HG03135 (cell line): ENCODE results near the gene RACK1.
A peak's percentile ranks its signal among the peaks of the same experiment; 100 is the strongest.

ENCODE experiments used
- ATAC-seq: cut with Tn5 transposase; IDR thresholded peaks from one replicate; pipeline ENCODE4 v1.9.1; 2021; ENCODE audit warnings: mild to moderate bottlenecking, moderate library complexity; ENCODE audit not compliant: unreplicated experiment

RACK1 gene

DNA sequence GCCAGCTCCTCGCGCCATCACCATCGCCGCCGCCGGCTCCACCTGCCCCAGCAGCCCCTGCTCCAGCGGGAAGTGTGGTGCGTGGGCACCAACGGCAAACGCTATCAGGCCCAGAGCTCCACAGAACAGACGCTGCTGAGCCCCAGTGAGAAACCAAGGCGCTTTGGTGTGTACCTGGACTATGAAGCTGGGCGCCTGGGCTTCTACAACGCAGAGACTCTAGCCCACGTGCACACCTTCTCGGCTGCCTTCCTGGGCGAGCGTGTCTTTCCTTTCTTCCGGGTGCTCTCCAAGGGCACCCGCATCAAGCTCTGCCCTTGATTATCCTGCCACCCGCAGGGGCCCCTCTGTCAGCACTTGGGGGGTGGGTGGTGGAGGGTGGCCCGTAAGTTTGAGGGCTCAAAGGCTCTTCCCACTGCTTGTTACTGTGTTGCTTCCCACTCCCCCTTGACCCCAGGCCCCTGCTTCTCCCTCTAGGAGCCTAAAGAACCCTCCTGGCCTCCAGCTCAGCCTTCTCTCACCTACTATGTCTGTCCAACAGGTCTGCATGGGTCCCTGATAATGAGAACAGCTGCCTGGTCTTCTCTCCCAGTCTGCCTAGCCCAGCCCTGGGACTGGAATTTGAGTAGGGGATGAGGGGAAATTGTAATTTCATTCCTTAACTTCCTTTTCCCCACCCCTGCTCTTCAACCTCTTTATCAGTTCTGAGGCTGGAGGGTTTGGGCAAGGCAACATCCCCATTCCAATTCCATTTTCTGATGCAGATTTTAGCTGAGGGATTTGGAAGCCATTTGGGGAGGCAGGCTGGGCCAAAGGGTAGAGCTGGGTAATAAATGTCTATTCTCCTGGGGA, 9.0 kb downstream of the RACK1 start:
- ATAC-seq: no peak

DNA sequence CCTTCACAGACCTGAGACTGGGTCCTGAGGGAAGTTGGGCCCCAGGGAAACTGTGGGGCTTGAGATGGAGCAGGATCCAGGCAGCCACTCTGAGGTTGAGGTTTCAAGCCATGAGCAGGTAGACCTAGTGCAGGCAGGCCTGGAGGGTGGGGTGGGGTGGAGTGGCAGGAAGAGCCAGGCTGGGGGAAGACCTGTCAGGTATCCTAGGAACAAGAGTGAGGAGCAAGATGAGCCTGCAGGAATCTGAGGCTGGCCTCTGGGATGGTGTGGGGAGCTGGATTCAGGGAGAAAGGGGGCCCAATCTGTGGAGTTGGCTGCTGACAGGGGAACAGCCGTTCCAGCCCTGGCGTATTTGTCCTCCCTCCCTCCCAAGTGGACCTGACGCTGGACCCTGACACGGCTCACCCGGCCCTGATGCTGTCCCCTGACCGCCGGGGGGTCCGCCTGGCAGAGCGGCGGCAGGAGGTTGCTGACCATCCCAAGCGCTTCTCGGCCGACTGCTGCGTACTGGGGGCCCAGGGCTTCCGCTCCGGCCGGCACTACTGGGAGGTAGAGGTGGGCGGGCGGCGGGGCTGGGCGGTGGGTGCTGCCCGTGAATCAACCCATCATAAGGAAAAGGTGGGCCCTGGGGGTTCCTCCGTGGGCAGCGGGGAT, 9.8 kb downstream of the RACK1 start:
- no peak for ATAC-seq

GRCh38 chr5:181233088-181233800, 10.5 kb downstream of the RACK1 start:
- ATAC-seq: no peak

GRCh38 chr5:181232593-181232992, 11.1 kb downstream of the RACK1 start:
- no peak for ATAC-seq

- ATAC-seq: no peak
Observed at GRCh38 chr5:181231432-181231831, 12.3 kb downstream of the RACK1 start.

GRCh38 chr5:181230551-181230950, 13.2 kb downstream of the RACK1 start:
- no peak for ATAC-seq

GRCh38 chr5:181229996-181230395, 13.7 kb downstream of the RACK1 start:
- no peak for ATAC-seq

DNA sequence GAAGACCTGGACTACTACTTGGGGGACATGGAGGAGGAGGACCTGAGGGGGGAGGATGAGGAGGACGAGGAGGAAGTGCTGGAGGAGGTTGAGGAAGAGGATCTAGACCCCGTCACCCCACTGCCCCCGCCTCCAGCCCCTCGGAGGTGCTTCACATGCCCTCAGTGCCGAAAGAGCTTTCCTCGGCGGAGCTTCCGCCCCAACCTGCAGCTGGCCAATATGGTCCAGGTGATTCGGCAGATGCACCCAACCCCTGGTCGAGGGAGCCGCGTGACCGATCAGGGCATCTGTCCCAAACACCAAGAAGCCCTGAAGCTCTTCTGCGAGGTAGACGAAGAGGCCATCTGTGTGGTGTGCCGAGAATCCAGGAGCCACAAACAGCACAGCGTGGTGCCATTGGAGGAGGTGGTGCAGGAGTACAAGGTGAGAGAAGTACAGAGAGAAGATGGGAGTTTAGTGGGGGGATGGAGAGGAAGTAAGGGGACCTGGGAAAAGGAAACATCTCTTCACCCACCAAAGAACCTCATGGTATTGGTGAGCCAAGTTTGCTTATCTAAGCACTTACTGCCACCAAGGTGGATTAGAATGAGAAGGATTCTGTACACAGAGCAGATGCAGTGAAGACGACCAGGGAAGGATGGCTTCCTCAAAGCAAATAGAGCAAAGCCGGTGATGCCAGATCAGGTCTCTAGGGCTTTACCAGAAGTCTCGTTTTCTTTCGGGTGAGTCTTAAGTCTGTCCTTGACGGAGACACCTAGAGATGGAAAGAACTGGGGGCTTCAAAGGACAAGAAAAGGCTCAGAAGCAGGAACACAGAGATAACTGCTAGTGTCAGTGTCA, 19.1 kb downstream of the RACK1 start:
- ATAC-seq: no peak

GRCh38 chr5:181223729-181224389, 19.8 kb downstream of the RACK1 start:
- peak; percentile 0 for ATAC-seq

DNA sequence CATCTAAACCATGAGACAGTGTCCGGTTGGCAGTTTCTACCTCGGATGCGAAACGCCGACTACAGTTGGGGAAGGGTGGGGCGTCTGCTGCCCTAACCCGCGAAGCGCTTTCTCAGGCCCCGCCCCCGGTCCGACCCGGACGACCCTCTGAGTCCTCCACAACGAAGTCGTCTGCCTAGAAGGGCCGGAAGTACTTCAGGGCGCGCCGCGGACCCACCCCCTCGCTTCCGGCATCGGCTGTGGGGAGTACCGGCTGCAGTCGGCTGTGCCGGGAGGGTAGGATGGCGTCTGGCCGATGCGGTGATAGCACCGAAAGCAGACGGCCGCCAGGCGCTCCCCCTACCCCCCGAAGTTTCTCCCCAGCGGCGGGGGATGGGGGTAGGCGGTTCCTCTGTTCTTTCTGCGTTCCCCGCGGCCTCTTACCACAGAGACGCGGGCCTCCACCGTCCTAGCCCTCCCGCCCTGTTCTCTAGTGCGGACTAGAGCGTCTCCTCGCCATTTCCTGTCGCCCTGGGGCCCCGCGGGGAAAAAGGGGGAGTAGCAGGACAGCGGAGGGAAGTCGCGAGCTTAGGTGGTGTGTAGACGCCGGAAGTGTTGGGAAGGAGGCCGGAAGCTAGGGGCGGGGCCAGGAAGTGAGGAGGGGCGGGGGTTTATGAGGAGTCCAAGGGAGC, 20.5 kb downstream of the RACK1 start, which contains the start of gene TRIM41:
TSS of gene TRIM41 (plus strand) at position 224 of the 671 bp plus-strand sequence. CDS start 719 bp downstream, outside the sequence.
- peak; percentile 62 for ATAC-seq

- no peak for ATAC-seq
Observed at GRCh38 chr5:181222630-181223057, 21.1 kb downstream of the RACK1 start.

DNA sequence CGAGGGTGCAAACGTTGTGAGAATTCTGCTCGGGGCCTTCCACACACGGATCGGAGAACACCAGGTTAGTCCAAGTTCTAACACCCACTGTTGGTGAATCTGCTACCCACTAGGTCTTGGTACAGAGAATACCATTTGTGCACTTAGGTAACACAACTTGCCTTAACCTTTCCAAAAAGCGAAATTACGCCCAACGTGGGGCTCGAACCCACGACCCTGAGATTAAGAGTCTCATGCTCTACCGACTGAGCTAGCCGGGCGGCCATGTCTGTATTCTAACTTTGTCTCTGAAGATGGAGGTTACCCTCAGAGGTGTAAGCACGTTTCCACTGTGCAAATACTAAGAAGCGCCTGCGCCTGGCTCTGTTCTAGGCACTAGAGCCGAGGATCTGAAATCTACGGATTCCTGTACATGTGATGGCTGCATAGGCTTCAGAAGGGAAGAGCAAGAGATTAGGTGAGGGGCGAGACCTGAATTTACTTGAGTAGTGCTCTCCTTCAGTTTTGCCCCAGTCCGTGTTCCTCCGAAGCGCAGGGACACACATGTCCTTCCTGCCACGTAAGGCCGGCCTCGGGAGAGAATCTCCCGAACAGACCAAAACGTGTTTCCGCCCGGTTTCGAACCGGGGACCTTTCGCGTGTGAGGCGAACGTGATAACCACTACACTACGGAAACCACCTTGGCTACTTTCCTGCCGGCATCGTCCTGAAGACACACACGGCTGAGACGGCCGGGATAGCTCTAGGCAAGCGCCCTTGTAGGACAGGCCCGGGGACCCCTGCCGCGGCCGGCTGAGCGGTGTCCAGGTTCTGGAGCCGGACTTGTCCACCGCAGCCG, 21.7 kb downstream of the RACK1 start:
- peak; percentile 31 for ATAC-seq

GRCh38 chr5:181221105-181221791, 22.5 kb downstream of the RACK1 start:
- no peak for ATAC-seq

GRCh38 chr5:181220178-181220515, 23.6 kb downstream of the RACK1 start:
- ATAC-seq: no peak

- no peak for ATAC-seq
Observed at GRCh38 chr5:181219262-181220177, 24.2 kb downstream of the RACK1 start.

DNA sequence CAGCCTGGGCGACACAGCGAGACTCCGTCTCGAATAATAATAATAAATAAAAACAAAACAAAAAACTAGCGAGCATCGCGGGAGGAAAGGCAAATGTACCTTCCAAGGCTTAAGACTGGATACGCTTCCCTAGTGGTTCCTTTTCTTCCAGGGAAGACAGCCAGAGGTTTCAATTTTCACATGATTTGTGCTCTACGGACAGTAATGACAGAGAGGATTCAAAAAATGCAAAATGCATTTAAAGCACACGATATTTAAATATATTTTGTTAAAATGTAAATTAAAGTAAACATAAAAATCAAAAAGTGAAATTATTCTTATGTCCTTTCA, 24.9 kb downstream of the RACK1 start:
- no peak for ATAC-seq

DNA sequence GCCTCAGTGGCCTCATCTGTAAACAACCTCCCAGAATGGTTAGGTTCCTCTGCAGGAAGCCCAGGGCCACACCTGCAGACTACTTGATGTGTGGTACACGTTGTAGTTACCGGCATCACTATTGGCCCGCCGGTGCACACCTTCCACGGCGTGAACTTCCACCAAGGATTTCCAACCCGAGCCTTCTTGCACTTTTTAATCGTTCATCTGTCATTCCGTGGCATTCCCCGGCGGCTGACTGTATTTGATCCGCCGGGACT, 26.0 kb downstream of the RACK1 start:
- no peak for ATAC-seq
